Measurements from ENCODE around the gene PTPN1.

GRCh38 chr20:50499938-50500337 lies 10.2 kb upstream of the PTPN1 start:
- no peak for TF ChIP-seq TAF1 (IDR thresholded peaks at IDR 0.05; ENCODE audit: borderline replicate concordance, insufficient read depth, low read length)
- no peak for TF ChIP-seq REST (IDR thresholded peaks at IDR 0.05; ENCODE audit: insufficient read depth in 1 of 2, low read depth in 2 of 2, low read length in 2 of 2)
